Urinary bladder (tissue), 4 donors: ENCODE results near the gene CPNE4. TPM values are rescaled to one million over a fixed set of nuclear protein-coding genes. Genes with fewer than 3 reads are reported as not detected.
"Not testable (repeated sequence)": the region's sequence is repeated elsewhere in the genome, so short reads cannot be mapped to it uniquely, and the experiment has no call there.

Experiments used
- DNase-seq: peaks from one replicate; pipeline ENCODE4 v3.0.0-alpha.2; 2015; ENCODE audit errors: extremely low spot score
- H3K27ac ChIP-seq: one replicate; pipeline ENCODE4 v1.5.1; 2013; ENCODE audit warnings: low read depth, mild to moderate bottlenecking, moderate library complexity
- H3K36me3 ChIP-seq: one replicate; pipeline ENCODE4 v1.6.1; 2013; ENCODE audit warnings: mild to moderate bottlenecking, moderate library complexity; ENCODE audit not compliant: insufficient read depth
- H3K4me1 ChIP-seq: one replicate; pipeline ENCODE4 v1.6.1; 2013; ENCODE audit warnings: mild to moderate bottlenecking, moderate library complexity; ENCODE audit not compliant: insufficient read depth
- H3K4me3 ChIP-seq: one replicate; pipeline ENCODE4 v1.5.1; 2013; ENCODE audit warnings: low read depth, low read length
- WGBS: extraction: QIAGEN DNeasy Blood & Tissue Kit; methylation state at CpG from one replicate; pipeline ENCODE4 v1.1.7; 2013; 5-methylcytosine and 5-hydroxymethylcytosine counted together
- polyA plus RNA-seq: library from polyadenylated mRNA; stranded (reverse); fragments of 200-250 nt; gene quantifications from one replicate; pipeline ENCODE4 v1.2.3, GENCODE V29; 2013
- total RNA-seq: library from RNA; depleted of rRNA; stranded (reverse); fragments of >200 nt; gene quantifications from one replicate; pipeline ENCODE4 v1.2.3, GENCODE V29; 2014
- donor health status: healthy with polysubstance abuse.
- donor health status: healthy.

The CPNE4 gene
- total and polyA plus RNA-seq, 2 donors = 0.03 to 0.21 TPM

DNA sequence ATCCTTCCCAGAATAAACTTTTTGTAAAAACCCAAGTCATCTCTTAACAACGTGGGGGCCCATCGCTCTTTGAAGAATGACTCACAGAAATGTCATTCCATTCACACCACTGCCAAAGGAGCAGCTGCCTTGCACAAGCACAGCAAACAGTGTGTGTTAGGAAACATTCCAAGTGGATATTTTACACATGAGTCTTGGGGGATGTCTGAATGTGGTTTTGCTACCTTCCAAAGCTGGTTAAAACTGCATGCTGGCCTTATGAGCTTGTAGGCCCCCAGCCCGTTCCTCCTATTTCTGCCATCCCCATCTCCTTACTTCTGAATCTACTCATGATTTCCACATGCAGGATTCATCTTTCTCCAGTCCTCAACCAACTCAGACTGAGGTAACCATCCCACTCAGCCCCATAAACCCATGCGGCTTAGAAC is 130.8 kb downstream of the CPNE4 start:
- Histone ChIP-seq H3K27ac (no peak overlapping the region), H3K4me1 (no peaks in the 10 kb centered on the region), H3K36me3 (no peaks in the 10 kb centered on the region), H3K4me3 (no peak overlapping the region)
- no peak for DNase-seq
- WGBS = 55% methylated on average over 4 of the region's 4 CpGs

DNA sequence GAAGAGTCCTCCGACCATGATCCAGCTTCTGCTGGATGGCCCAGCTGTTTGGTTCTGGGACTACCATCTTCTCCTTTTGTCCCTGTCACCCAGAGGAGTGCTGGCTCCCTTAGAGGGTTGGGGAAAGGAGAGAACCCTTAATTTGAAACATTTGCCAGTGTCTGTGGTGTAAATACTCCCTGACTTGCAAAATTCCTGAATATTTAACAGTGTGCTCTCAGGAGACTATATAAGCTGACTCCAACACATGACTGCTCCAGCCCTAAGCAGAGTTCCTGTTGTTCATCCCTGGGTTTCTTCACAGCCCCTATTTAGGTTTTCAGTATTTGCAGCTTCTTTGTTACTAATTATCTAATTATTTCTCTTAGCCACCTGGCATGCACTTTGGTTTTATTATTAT is 133.1 kb downstream of the CPNE4 start:
- Histone ChIP-seq H3K36me3 (no peaks in the 10 kb centered on the region), H3K27ac (no peak overlapping the region), H3K4me1 (no peaks in the 10 kb centered on the region), H3K4me3 (no peak overlapping the region)
- DNase-seq = no peak
- whole genome bisulfite sequencing = 85% methylated on average over 1 of the region's 1 CpG

DNA sequence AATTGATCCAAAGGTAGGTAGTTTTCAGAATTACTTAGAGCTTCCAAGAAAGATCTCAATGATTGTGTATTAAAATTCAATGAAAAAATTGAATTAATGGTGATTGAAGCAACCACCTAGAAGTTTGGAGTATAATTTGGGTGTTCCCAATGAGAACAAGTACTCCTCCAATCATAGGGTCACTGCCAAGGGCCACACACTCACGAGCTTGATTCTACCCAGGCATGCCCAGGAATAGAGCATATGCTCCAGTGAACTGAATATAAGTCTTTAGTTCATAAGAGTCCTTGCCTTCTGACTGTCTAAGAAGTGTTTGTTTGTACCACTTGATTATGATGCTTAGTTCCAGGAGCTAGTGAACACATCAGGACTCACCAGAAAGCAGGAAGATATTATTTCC is 133.9 kb downstream of the CPNE4 start:
- DNase-seq = no peak
- no peak overlapping the region for H3K4me3 ChIP-seq
- no peaks in the 10 kb centered on the region for H3K36me3 ChIP-seq
- no peak overlapping the region for H3K27ac ChIP-seq
- H3K4me1 ChIP-seq = no peaks in the 10 kb centered on the region
- WGBS = 61% methylated on average over 1 of the region's 1 CpG

DNA sequence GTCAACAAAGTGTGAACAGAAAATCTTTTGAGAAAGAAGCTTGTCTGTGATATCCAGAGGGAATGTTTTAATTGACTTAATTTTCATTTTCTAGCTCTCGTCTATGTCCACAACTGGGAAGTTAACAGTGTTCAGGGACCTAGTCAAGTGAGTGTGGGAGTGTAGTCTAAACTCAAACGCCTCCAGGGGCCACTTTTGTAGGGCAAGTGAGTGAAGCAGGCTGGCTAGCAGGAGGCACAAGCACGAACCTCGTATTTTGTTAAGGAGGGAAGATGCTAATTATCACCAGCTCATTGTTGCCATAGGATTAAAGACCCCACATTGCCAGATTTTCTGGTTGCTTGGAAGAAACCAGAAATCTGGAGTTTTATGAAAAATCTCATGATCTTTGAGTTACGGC is 135.8 kb downstream of the CPNE4 start:
- Histone ChIP-seq H3K36me3 (no peaks in the 10 kb centered on the region), H3K4me1 (no peaks in the 10 kb centered on the region), H3K4me3 (no peak overlapping the region), H3K27ac (no peak overlapping the region)
- no peak for DNase-seq
- 42% methylated on average over 5 of the region's 5 CpGs for WGBS

DNA sequence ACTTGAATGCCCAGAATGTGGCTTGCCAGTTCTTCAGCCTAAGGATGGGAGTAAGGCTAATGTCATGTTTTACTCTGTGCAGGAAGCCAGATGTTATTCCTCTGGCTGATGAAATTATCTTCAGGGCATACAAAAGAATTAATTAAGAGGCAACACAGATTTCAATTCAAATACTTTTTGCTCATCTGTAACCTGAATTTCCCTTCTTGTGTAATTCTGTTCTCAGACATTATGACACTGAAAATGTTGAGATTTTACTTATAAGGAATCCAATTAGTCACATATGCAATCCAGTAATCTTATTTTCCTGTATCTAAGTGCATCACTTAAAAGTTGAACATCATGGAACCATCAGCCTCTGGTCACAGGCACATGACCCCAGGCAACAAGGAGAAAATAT is 136.5 kb downstream of the CPNE4 start:
- no peak for DNase-seq

DNA sequence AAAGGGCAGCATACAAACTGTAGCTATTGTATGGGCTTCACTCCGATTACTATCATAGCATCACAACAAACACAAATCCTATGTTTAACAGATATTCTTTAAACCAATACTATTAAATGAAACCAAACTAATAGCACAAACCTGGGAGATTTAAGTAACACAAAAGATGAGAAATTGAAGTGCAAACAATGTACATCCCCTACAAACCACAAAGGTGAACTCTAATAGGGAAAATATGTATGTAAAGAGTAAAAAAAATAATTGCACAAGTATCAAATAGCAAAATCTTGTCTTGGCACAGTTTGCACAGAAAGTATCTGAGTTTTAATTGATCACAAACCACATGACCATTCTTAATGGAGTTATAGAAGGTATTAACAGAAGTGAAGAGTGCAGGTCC is 138.5 kb downstream of the CPNE4 start:
- Histone ChIP-seq H3K4me1 (no peaks in the 10 kb centered on the region), H3K36me3 (no peaks in the 10 kb centered on the region), H3K4me3 (no peak overlapping the region), H3K27ac (no peak overlapping the region)
- no peak for DNase-seq
- 92% methylated on average over 1 of the region's 1 CpG for WGBS

More for the DNA sequence above, 136.5 kb downstream of the CPNE4 start:
- Histone ChIP-seq H3K36me3 (no peaks in the 10 kb centered on the region), H3K4me3 (no peak overlapping the region), H3K4me1 (no peaks in the 10 kb centered on the region), H3K27ac (no peak overlapping the region)

DNA sequence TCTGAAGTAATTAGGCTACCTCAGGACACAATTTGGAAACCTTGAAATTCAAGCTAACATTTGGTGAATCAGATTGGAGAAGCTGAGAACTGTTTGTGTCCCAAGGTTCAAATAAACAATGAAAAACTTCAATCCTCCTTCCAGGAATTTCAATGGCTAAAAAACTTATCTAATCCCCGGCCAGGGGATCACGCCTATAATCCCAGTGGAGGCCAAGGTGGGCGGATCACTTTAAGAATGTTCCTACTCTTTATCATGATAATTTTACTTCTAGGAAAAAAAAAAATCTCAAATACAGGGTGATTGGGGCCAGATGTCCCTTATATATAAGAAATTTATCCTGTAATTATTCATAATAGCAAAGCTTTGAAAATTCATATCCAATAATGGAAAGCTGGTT is 139.0 kb downstream of the CPNE4 start:
- no peak overlapping the region for H3K4me3 ChIP-seq
- DNase-seq = no peak
- H3K27ac ChIP-seq = no peak overlapping the region
- no peaks in the 10 kb centered on the region for H3K4me1 ChIP-seq
- H3K36me3 ChIP-seq = no peaks in the 10 kb centered on the region
- 67% methylated on average over 3 of the region's 3 CpGs for WGBS

DNA sequence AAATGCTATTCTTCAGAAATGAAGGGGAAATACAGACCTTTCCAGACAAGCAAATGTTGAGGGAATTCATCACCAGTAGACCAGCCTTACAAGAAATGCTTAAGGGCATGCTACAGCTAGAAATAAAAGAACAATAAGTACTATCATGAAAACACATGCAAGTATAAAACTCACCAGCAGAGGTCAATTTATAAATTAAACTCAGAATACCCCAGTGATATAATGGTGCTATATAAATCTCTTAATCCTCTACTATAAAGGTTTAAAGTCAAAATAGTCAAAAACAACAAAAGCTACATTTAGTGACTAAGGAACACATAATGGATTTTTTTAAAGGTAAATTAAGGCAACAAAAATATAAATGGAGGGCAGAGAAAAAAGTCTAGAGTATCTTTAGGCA is 142.5 kb downstream of the CPNE4 start:
- Histone ChIP-seq H3K4me3 (no peak overlapping the region), H3K4me1 (no peaks in the 10 kb centered on the region), H3K36me3 (no peaks in the 10 kb centered on the region), H3K27ac (no peak overlapping the region)
- DNase-seq = no peak

DNA sequence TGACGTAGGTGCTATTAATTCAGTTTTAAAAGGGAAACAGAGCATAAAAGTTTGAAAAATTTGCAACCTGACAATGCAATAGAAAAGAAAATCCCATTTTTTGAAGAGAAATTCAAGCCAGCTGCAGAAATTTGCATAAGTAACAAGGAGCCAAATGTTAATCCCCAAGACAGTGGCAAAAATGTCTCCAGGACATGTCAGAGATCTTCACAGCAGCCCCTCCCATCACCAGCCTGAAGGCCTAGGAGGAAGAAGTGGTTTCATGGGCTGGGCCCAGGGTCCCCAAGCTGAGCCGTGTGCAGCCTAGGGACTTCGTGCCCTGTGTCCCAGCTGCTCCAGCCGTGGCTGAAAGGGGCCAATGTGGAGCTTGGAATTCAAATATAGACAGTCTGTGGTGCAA is 148.9 kb downstream of the CPNE4 start:
- WGBS = 79% methylated on average over 4 of the region's 4 CpGs
- not testable (repeated sequence) for H3K4me1 ChIP-seq, H3K4me3 ChIP-seq, DNase-seq, H3K36me3 ChIP-seq, H3K27ac ChIP-seq

DNA sequence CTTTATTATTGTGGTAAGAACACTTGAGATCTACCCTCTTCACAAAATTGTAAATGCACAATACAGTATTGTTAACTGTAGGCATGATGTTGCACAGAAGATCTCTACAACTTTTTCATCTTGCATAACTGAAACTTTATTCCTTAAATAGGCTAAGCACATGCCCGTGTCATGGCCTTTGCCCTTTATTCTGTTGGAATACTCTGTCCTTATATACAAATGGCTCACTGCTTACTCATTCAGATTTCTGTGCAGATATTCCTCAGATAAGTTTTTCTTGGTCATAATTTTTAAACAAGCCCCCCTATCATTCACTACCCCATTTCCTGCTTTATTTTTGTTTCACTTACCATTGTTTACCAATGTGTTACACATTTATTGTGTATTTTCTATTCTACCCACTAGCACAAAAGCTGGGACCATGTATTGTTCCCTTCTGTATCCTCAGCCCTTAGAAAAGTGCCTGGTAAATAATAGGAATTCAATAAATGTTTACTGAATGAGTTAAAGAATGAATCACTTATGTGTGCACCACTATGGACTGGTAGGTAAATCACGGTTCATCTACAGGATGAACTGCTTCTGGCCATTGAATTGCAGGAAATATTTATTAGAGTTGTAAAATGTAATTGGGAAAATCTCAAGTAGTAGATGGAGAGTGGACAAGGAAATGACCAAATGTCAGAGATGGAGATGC is 151.0 kb downstream of the CPNE4 start:
- Histone ChIP-seq H3K36me3 (no peaks in the 10 kb centered on the region), H3K4me3 (no peak overlapping the region), H3K27ac (no peak overlapping the region), H3K4me1 (no peaks in the 10 kb centered on the region)
- WGBS = 56% methylated on average over 2 of the region's 2 CpGs
- DNase-seq = no peak

DNA sequence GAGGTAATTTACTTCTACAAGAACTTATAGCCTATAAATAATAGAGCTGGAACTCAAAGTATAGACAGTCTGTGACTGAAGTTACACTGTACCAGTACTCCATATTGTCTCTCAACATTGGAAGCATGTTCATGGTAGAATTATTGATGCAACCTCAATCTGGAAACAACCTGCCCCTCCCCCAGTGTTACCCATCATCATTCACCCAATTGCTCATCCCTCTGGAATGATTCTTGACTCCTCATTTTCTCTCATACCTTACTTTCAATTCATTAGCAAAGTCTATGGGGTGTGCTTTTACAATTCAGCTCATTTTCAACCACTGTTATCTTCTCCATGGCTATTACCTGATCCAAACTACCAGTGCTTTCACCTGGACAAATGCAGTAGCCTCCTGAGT is 151.7 kb downstream of the CPNE4 start:
- H3K27ac ChIP-seq = no peak overlapping the region
- H3K4me1 ChIP-seq = no peaks in the 10 kb centered on the region
- DNase-seq = no peak
- H3K4me3 ChIP-seq = no peak overlapping the region
- H3K36me3 ChIP-seq = no peaks in the 10 kb centered on the region

DNA sequence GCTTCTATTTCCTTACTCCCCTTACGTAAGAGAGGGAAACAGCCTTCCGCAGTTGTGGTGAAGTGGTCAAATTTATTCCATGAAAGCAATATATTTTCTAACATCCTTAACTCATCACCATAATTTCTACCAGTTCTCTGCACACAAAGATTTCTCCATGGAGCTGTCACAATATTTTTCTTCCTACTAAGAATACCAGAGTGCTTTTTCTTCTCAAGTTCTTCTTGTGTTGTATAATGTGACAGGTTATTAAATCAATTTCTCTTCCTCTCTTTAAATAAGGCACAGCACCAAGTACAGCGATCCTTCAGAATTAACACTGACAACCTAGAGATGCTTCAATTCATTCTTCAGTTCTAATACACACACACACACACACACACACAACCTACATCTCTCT is 153.0 kb downstream of the CPNE4 start:
- no peaks in the 10 kb centered on the region for H3K4me1 ChIP-seq
- no peaks in the 10 kb centered on the region for H3K36me3 ChIP-seq
- no peak overlapping the region for H3K27ac ChIP-seq
- no peak for DNase-seq
- no peak overlapping the region for H3K4me3 ChIP-seq
- WGBS = 75% methylated on average over 3 of the region's 3 CpGs

DNA sequence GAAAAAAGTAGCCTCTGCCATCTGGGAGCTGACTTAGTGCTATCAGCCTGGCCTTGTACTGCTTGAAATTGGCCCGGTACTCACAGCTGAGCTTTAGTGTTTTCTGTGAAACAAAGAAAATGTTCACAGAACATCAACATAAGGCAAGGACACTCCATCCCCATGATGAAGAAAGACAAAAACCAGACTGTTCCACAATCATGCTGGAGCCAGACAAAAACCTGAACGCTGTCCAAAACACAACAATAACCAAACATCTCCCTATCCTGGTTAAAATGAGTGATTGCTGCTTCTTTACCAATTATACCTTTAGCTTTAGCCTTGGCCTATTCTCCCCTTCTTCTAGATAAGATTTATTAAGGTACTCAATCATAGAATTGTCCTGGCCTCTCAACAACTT is 153.9 kb downstream of the CPNE4 start:
- 61% methylated on average over 2 of the region's 2 CpGs for WGBS
- H3K36me3 ChIP-seq = no peaks in the 10 kb centered on the region
- no peak for DNase-seq
- H3K4me1 ChIP-seq = no peaks in the 10 kb centered on the region
- no peak overlapping the region for H3K4me3 ChIP-seq
- H3K27ac ChIP-seq = no peak overlapping the region

DNA sequence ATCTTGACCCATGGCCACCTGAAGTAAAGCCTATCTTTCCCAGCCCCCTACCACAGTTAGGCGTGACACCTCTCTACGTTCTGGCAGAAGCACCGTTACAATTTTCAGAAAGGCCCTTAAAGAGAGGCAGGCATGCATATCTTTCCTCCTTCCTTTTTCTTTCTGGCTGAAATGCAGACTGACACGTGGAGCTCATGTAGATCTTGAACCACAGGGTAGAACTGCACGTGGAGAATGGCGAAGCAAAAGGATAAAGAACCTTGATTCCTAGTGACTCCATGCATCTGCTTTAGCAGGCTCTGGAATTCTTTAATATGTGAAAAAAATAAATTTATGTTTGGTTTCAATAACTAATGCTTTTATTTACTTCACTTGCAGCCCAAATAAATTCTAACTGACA is 166.6 kb downstream of the CPNE4 start:
- Histone ChIP-seq H3K27ac (no peak overlapping the region), H3K36me3 (no peaks in the 10 kb centered on the region), H3K4me1 (no peaks in the 10 kb centered on the region), H3K4me3 (no peak overlapping the region)
- no peak for DNase-seq
- 76% methylated on average over 6 of the region's 6 CpGs for WGBS

DNA sequence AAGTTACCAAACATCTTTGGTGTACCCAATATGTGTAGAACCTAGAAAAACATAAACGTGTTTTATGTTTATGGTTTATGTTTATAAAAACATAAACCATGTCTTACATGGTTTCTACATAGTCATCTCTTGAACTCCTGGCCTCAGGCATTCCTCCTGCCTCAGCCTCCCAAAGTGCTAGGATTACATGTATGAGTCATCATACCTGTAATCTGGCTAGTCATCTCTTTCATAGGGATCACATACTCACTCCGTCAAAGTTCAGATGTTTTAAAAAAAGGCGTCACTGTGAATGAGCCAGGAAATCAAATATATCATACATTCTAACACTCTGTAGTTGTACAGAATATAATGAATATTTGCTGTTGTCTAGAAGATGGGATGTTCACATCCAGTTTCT is 178.6 kb downstream of the CPNE4 start:
- Histone ChIP-seq H3K4me3 (no peak overlapping the region), H3K27ac (no peak overlapping the region), H3K36me3 (no peaks in the 10 kb centered on the region), H3K4me1 (no peaks in the 10 kb centered on the region)
- no peak for DNase-seq
- 77% methylated on average over 3 of the region's 3 CpGs for WGBS
